Subcutaneous abdominal adipose tissue (tissue), 5 donors: Measurements from ENCODE around the gene VGLL3.

Experiments used
- H3K27ac ChIP-seq: one replicate; pipeline ENCODE4 v1.7.0; 2013; ENCODE audit warnings: low read depth, mild to moderate bottlenecking, inconsistent platforms, low read length, moderate library complexity
- H3K27me3 ChIP-seq, 5 donors: one replicate each; pipeline ENCODE4 v1.7.0; 2013; ENCODE audit warnings: low read length in 5 of 5, inconsistent platforms in 1 of 5; ENCODE audit not compliant: control insufficient read depth in 5 of 5, insufficient read depth in 4 of 5
- H3K36me3 ChIP-seq, 5 donors: one replicate each; pipeline ENCODE4 v1.7.0; 2013; ENCODE audit warnings: low read length in 5 of 5; ENCODE audit not compliant: control insufficient read depth in 5 of 5, insufficient read depth in 5 of 5
- H3K4me1 ChIP-seq, 5 donors: one replicate each; pipeline ENCODE4 v1.7.0; 2013; ENCODE audit warnings: low read length in 5 of 5, mild to moderate bottlenecking in 3 of 5, moderate library complexity in 1 of 5; ENCODE audit not compliant: control insufficient read depth in 5 of 5, insufficient read depth in 5 of 5
- H3K4me3 ChIP-seq, 5 donors: one replicate each; pipeline ENCODE4 v1.7.0; 2013; ENCODE audit warnings: low read length in 5 of 5, low read depth in 1 of 5
- H3K9ac ChIP-seq, 5 donors: one replicate each; pipeline ENCODE4 v1.7.0; 2013; ENCODE audit warnings: low read length in 5 of 5, mild to moderate bottlenecking in 4 of 5, moderate library complexity in 3 of 5
- H3K9me3 ChIP-seq, 5 donors: one replicate each; pipeline ENCODE4 v1.7.0; 2013; ENCODE audit warnings: low read length in 5 of 5; ENCODE audit not compliant: control insufficient read depth in 5 of 5
- donor health status: healthy.
- donor health status: healthy.
- donor health status: healthy.
- donor health status: healthy.
- donor health status: healthy.

Gene VGLL3

DNA sequence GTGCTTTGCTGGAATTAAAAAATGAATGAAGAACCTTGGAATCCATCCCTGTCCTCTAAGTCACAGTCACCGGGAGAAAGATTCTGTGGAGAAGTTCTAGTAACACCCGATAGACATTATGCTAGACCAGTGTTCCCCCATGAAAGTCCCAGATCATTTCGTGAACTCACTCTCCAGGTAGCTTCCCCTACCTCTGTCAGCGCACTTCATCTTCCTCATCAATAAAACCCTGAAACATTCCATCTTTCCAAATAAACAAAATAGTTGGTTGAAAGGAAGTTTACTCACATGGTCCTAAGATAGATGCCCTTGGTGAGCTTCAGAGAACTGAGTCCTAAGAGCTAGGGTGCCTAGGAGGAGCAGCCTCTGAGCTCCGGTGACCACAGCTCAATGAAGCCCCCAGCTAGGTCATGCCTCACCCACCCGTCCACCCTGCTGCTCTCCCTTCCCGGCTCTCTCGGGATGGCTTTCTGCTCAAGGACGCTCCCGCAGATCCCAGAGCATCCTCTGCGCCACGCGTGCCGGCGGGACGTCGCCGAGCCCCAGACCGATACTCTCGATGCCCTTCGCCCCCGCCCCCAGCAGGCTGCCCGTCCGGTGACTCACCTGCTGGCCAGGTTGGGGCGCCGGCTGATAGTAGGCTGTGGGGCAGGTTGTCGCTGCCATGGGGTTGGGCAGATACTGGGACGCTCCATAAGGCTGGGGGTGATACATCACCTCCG is 776 bp downstream of the VGLL3 start:
- peak overlapping the region; percentile 48 to 97 (median 82) for H3K9ac ChIP-seq
- peaks cover 2 to 43% (median 23%) of the 10 kb centered on the region in 5 donors for H3K4me1 ChIP-seq
- peak overlapping the region; percentile 96 for H3K27ac ChIP-seq
- H3K27me3 ChIP-seq, result peaks cover 0 to 5% (median 0%) of the 10 kb centered on the region in 5 donors
- H3K4me3 ChIP-seq, result peak overlapping the region; percentile 76 to 98 (median 88)
- H3K9me3 ChIP-seq, result no peaks in the 10 kb centered on the region
- no peaks in the 10 kb centered on the region for H3K36me3 ChIP-seq

DNA sequence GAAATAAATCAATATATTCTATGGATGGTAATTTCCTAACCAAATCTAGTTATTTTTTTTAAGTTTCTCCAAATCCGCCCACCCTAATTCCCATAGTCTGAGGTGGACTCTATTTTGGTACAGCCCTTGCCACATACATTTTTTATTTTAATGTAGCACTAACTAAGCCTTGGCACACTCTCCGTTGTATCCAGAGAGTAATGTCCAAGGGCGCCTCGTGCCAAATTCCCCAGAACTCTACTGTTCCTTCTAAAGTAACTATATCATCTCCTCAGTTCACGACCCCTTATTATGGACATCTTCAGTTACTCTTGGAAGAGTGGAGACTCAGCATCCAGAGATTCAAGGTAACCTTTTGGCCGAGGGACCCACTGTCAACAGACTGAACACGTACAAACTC is 1.3 kb downstream of the VGLL3 start:
- Histone ChIP-seq H3K36me3 (no peaks in the 10 kb centered on the region), H3K27me3 (peaks cover 0 to 5% (median 0%) of the 10 kb centered on the region in 5 donors), H3K9ac (peak overlapping the region; percentile 48 to 97 (median 82)), H3K4me3 (peak overlapping the region; percentile 76 to 98 (median 88)), H3K4me1 (peaks cover 2 to 49% (median 23%) of the 10 kb centered on the region in 5 donors), H3K9me3 (no peaks in the 10 kb centered on the region), H3K27ac (peak overlapping the region; percentile 96)

- Histone ChIP-seq H3K4me1 (peaks cover 2 to 52% (median 23%) of the 10 kb centered on the region in 5 donors), H3K27ac (peak overlapping the region; percentile 96), H3K4me3 (peak overlapping the region; percentile 76 to 98 (median 88)), H3K27me3 (peaks cover 0 to 5% (median 0%) of the 10 kb centered on the region in 5 donors), H3K9me3 (no peaks in the 10 kb centered on the region), H3K36me3 (no peaks in the 10 kb centered on the region), H3K9ac (peak overlapping the region; percentile 48 to 97 (median 82))
These were observed 1.9 kb downstream of the VGLL3 start for GRCh38 chr3:86989006-86989405.

DNA sequence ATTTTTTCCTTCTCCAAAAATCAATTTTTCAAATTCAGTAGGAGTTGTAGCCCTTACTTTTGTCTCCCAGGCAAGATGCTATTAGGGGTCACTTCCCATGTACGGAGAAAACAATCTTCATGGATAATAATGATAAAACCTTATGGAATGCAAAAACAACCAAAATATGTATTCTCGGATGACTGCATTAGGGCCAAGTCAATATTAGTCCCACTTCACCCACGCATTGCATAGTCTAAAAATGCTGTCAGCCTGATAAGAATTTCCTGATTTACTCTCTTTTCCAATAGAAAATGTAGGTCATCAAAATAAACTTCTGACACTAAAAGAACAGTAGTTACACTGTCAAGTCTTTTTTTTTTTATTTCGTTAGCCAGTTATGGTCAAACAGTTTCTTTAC is 2.7 kb downstream of the VGLL3 start:
- H3K4me3 ChIP-seq, result peak overlapping the region in 4 of 5 donors; percentile 23 to 77 (median 64)
- peaks cover 2 to 59% (median 29%) of the 10 kb centered on the region in 5 donors for H3K4me1 ChIP-seq
- H3K9ac ChIP-seq, result peak overlapping the region in 3 of 5 donors; percentile 11 to 86 (median 62)
- H3K27me3 ChIP-seq, result peaks cover 0 to 5% (median 0%) of the 10 kb centered on the region in 5 donors
- H3K36me3 ChIP-seq, result no peaks in the 10 kb centered on the region
- peak overlapping the region; percentile 96 for H3K27ac ChIP-seq
- no peaks in the 10 kb centered on the region for H3K9me3 ChIP-seq

DNA sequence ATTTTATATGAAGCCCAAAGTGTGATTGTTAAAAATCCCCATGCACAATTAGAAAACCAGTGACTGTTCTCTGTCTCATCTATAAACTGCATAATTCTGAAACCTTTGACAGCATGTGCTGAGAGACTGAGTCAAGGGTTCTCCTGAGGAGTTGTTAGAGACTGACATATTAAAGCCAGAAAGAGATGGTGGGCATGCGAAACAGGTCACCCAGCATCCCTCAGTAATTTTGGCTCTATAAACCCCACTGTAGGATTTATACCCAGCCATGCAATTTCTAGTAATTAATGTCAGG is 3.6 kb downstream of the VGLL3 start:
- Histone ChIP-seq H3K4me3 (peak overlapping the region in 3 of 5 donors; percentile 16 to 51 (median 44)), H3K9me3 (no peaks in the 10 kb centered on the region), H3K27me3 (peaks cover 0 to 5% (median 0%) of the 10 kb centered on the region in 5 donors), H3K27ac (peak overlapping the region; percentile 96), H3K36me3 (no peaks in the 10 kb centered on the region), H3K4me1 (peaks cover 2 to 68% (median 32%) of the 10 kb centered on the region in 5 donors), H3K9ac (peak overlapping the region in 3 of 5 donors; percentile 11 to 86 (median 62))

DNA sequence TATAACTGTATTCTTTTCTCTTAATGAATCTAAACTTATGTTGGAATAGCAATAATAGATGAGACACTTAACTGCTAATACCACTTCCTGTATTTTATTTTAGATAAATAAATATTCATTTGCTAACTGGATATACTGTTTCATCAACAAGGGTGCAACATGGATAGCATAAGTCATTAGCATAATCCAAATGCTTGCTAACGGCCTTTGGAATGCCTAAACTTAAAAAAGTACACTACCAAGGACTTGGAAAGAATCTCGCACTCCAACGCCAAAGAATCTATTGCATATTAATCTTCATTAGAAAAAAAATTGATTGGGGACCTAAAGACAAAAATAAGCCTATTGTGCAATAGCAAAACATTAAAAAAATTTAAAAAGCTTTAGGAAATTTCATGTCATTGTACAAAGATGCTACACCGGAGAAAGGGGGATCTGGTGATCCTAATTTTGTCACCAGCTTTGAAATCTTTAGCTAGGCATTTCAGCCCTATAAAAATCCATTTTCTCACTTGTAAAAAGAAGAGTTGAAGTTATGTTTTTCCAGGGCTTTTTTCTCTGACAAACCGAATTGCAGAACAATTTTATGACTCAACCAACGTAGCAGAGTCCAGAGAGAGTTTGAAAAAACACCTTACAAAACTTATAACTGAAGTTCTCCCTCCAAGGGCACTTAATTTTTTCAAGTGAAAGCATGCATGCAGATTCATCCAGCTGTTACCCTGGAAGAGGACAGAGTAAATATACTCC is 4.1 kb downstream of the VGLL3 start:
- no peaks in the 10 kb centered on the region for H3K9me3 ChIP-seq
- H3K27ac ChIP-seq, result peak overlapping the region; percentile 96
- H3K27me3 ChIP-seq, result peaks cover 0 to 5% (median 0%) of the 10 kb centered on the region in 5 donors
- no peaks in the 10 kb centered on the region for H3K36me3 ChIP-seq
- H3K9ac ChIP-seq, result peak overlapping the region in 2 of 5 donors; percentile 53 to 86
- peaks cover 2 to 69% (median 32%) of the 10 kb centered on the region in 5 donors for H3K4me1 ChIP-seq
- peak overlapping the region in 3 of 5 donors; percentile 16 to 51 (median 44) for H3K4me3 ChIP-seq

- H3K4me3 ChIP-seq, result no peak overlapping the region
- H3K4me1 ChIP-seq, result peaks cover 0 to 74% (median 27%) of the 10 kb centered on the region in 5 donors
- no peaks in the 10 kb centered on the region for H3K36me3 ChIP-seq
- peak overlapping the region in 2 of 5 donors; percentile 37 to 86 for H3K9ac ChIP-seq
- no peaks in the 10 kb centered on the region for H3K9me3 ChIP-seq
- peaks cover 0 to 3% (median 0%) of the 10 kb centered on the region in 5 donors for H3K27me3 ChIP-seq
- peak overlapping the region; percentile 96 for H3K27ac ChIP-seq
These were observed 5.6 kb downstream of the VGLL3 start for GRCh38 chr3:86985181-86985826.

DNA sequence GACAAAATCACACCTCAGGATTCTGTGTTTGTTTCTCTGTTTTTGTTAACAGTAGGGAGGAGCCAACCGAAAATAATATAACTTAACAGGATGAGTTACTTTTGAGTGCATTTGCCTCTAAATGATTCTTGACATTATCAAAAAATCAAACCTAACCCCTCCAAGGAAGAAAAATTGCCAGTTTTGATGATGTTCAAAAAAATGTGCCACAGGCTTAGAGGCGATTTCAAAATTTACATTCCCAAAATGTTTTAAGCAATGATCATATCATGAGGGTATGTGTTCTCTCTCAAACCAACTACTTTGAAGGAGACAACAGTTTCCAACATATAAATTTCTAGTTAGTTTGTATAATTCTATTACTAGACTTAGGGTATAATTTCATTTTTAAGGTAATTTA is 6.7 kb downstream of the VGLL3 start:
- Histone ChIP-seq H3K27ac (peak overlapping the region; percentile 96), H3K4me1 (peaks cover 0 to 77% (median 28%) of the 10 kb centered on the region in 5 donors), H3K9me3 (no peaks in the 10 kb centered on the region), H3K4me3 (no peak overlapping the region), H3K9ac (peak overlapping the region in 3 of 5 donors; percentile 14 to 86 (median 41)), H3K36me3 (no peaks in the 10 kb centered on the region), H3K27me3 (no peaks in the 10 kb centered on the region)

DNA sequence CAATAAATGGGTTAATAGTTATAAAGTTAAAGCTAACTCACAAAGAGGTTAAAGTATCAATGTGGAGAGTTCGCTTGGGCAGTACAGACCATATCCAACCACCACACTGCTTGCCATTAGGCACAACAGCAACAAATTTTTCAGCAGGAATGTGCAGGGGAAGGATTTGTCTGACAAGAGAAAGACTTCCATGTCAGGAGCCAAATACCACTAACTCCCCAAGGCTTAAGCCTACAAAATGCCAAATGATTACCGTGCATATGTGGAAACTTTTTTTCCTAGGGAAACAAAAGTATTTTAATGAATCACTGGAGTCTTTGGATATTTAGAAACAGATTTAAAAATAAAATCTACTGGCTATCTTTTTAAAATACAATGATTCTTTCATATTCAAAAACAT is 8.1 kb downstream of the VGLL3 start:
- H3K27ac ChIP-seq, result peak overlapping the region; percentile 96
- H3K4me3 ChIP-seq, result peak overlapping the region in 2 of 5 donors; percentile 2 to 17
- no peaks in the 10 kb centered on the region for H3K36me3 ChIP-seq
- H3K9me3 ChIP-seq, result no peaks in the 10 kb centered on the region
- H3K27me3 ChIP-seq, result no peaks in the 10 kb centered on the region
- peaks cover 0 to 85% (median 29%) of the 10 kb centered on the region in 5 donors for H3K4me1 ChIP-seq
- peak overlapping the region in 3 of 5 donors; percentile 39 to 86 (median 56) for H3K9ac ChIP-seq
